GM19023 (cell line): ENCODE measurements around the gene SLC22A12.
"Not testable (repeated sequence)": the region's sequence is repeated elsewhere in the genome, so short reads cannot be mapped to it uniquely, and the experiment has no call there.

ENCODE experiments used
- ATAC-seq: cut with Tn5 transposase; IDR thresholded peaks from one replicate; pipeline ENCODE4 v1.9.1; 2021; ENCODE audit warnings: mild to moderate bottlenecking, moderate library complexity; ENCODE audit not compliant: unreplicated experiment

SLC22A12 gene

DNA sequence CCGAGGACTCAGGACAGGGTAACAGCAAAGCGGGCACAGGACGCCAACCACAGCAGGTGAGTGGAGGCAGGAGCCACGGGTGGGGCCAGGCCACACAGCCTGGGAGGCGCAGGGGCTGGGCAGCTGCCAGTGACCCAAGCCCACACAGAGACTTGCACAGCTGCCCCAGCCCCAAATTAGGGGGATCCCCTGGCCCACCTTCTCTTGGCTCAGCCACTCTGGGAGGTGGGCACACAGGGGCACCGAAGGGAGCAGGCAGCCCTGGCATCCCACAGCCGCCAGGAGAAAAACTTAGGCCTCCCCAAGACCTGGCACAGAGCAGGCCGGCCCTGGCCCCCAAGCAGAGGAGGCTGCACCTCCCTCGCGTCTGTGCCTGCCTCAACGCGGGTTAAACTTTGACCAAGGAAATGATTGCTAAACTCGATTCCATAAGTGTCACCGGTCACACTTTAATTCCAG, at the start of gene SLC22A12:
TSS of gene SLC22A12 (plus strand) at position 458 of the 459 bp plus-strand sequence. CDS start 337 bp downstream, outside the sequence.
- no peak for ATAC-seq

DNA sequence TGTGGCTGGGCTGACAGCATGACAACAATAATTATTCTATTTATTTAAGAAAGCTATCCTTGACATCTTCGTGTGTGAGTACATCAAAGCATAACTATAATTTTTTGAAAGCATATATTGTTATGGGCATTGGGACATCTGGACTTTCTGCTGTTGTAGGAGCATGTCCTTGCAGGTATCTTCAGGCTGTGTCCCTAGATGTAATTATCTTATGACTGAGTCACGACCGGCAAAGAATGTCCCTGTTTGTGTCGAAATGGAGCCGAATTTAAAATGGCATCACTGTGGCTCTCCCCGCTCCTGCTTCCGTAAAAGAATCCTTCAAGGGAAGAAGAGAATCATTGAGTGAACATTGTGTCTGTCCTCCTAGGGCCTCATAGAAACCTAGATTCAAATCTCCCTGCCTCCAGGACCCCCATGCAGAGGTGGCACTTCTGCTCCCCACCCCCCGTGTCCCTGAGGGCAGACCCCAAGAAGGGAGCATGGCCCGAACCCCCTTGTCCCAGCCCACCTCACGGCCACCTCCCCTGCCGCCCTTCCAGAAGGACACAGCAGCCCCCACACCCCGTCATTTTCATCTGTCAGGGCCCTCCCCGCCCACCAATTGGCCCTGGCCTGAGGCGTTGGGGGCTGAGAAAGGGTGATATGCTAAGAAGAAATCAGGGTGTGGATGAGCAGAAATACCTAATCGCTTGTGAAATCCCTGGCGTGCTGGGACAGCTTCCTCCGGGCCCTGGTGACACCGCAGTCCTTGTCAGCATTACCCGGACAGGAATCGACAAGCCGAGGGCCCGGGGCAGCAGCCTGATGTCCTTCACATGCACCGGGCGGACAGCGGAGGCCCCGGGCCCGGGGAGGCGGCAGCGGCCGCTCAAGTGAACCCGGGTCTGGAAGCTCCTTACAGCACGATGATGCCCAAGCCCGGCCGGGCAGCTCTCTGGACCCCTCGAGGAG, 48.6 kb upstream of the SLC22A12 start:
- ATAC-seq: no peak

DNA sequence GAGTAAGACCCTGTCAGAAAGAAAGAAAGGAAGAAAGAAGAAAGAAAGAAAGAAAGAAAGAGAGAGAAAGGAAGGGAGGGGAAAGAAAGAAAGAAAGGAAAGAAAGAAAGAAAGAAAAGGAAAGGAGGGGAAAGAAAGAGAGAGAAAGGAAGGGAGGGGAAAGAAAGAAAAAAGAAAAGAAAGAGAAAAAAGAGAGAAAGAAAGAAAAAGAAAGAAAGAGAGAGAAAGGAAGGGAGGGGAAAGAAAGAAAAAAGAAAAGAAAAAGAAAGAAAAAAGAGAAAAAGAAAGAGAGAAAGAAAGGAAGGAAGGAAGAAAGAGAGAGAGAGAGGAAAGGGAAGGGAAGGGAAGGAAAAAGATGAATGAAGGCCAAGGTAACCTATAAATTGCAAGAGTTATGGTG, 47.2 kb upstream of the SLC22A12 start:
- ATAC-seq: no peak

DNA sequence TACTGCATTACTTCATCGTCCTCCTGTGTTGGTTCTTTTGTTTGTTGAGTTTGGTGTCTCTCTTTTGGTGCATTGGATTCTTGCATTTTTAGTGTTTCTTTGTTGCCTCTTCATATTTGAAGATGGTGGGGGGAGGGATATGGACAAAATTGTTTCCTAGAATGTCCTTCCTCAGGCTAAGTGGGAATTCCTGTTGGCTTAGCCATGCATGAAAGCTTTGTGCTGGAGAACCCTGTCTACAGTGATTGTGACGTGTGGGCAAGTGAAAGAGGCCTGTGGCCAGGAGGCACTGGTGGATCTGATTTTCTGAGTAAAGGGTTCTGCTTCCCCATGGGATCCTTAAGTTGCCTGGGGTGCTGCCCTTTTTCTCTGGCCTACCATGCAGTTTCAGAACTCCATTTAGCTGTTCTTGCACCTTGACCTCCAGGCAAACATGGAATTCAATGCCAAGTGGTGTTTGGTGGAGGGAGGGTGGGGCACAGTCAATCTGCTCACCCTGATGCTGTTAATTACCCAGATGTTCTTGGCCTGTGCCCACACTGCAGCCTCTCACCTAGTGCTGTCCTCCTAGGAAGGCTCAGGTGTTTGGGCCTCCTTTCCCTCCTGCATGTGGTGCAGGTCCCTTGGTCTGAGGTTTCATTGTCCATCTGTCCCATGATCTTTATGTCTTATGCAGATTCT, 46.3 kb upstream of the SLC22A12 start:
- ATAC-seq: no peak

DNA sequence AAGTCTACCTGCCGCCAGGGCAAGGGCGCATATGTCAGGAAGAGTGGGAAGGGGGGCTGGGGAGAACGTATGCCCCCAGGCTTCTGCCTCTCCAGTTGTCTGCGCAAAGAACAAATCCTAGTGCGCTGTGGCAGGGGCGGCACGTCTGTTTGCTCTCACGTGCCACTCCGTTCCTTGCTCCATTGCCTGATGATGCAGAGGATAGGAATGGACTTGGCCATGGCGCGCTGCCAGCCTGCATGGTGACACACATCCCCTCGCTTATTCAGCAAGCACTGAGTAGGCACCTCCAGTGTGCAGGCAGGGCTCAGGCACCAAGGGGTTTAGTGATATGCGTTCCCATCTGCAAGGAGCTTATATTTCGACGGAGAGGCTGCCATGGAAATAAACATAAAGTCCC, 45.4 kb upstream of the SLC22A12 start:
- ATAC-seq: no peak

DNA sequence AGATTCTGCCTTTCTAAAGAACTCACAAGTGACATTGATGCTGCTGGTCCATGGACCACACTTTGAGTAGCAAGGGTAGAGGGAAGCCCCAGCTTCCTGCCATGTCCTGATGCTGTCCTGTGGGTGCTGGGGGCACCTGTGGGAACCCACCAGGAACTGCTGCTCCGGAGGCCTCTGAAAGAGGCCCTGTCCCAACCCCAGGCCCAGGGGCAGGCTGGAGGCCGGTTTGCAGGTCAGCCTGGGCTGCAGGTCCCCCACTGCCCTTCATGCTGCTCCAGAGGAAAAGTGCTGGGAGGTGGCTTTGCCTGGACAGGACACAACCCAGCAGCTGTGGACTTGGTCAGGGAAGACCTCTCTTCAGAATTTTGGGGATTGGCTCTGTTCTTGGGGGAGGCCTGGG, 44.8 kb upstream of the SLC22A12 start:
- ATAC-seq: no peak

DNA sequence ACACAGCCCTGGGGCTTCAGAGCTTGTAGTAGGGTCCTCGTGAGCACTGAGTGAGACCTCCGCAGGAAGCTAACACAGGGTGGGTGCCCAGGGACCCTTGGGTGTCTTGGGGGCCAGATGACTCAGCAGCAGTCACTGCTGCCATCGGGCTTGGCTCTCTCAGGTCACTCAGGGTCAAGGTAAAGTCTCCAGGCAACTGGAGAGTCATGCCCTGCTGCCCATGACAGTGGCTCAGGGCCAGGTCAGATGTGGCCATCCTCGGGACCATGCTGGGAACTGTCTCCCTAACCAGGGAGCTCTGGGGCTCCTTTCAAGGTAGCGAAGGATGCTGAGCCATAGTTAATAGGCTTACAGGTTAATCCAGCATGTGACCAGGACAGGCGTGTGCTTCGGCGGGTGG, 44.4 kb upstream of the SLC22A12 start:
- no peak for ATAC-seq

DNA sequence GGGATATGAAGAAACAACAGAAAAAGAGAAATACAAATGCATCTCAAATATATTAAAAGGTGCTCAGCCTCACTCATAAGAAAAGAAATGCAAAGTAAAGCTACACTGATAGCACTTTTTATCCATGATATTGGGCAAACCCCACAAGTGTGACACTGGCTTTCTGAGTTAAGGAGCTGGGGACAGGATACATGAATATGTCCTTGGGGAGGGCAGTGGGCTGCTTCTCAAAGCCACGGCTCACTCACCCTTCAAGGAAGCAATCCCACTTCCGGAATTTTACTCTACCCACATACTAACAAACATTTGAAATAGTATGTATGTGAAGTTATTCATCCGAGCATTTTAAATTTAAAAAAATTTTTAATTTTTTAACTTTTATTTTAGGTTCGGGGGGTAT, 41.1 kb upstream of the SLC22A12 start:
- no peak for ATAC-seq

DNA sequence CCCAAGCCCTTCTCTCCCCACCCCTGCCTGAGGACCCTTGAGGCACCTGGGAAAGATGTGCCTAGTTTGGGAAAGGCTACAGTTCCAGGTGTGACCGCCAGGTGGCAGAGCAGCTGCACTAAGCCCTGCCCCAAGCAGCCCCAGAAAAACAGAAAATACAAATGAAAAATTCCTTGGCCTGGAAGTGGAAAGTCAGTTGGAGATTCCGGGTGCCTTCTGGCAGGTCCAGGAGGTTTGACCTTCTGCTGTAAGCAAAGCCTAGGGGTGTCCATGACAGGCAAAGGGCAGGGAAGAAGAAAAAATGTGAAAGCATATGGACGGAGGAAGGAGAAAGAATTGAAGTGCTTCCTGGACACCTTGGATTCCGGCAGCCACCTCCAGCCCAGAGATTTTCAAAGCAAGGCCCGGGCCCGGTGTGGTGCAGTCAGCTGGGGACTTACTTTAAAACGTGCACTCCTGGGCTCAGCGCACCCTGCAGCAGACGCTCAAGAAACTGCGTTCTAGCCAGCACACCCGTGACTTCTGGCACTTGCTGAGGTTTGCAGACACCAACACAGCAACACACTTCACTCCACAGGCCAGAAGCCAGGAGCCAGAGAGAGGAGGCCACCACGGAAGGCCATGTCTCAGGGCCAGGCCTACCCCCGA, 37.3 kb upstream of the SLC22A12 start:
- ATAC-seq: no peak

DNA sequence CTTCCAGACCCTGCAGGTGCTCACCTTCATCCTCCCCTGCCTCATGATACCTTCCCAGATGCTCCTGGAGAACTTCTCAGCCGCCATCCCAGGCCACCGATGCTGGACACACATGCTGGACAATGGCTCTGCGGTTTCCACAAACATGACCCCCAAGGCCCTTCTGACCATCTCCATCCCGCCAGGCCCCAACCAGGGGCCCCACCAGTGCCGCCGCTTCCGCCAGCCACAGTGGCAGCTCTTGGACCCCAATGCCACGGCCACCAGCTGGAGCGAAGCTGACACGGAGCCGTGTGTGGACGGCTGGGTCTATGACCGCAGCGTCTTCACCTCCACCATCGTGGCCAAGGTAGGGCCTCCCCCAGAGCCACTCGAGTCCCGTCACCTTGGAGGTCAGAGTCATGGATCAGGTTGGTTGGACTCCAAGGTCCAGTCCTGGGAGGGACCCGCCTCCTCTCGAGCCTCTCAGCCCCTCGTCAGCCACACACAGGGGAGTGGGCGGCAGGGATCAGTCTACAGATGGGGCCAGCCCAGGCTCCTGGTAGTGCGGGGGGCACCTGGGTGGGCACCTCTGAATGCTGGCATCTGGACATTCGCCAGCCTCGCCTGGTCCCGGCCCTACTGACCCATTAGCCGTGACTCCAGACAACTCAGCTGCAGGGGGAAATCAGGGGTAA, 34.8 kb upstream of the SLC22A12 start:
- ATAC-seq: no peak

DNA sequence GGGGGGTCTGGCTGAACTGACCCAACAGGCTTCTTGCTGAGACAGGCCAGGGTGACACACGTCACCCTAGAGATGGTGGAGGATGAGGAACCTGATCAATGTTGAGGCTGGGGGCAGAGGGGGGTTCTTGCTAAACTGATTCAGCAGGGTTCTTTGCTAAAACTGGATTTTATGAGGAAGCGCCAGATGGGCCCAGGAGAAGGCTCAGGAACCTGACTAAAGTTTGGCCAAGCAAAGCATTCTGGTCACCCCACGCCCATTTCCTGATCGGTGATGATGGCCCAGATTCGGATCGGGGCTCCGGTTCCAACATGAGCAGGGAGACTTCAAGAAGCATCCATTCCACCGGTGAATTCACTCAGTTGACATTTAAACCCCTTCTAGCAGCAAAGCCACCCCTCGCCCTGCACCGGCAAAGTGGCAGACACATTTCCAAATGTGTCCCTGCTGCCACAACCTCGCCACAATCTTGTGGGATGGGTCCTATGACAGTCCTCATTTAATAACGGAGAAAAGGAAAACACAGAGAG, 34.2 kb upstream of the SLC22A12 start:
- no peak for ATAC-seq

DNA sequence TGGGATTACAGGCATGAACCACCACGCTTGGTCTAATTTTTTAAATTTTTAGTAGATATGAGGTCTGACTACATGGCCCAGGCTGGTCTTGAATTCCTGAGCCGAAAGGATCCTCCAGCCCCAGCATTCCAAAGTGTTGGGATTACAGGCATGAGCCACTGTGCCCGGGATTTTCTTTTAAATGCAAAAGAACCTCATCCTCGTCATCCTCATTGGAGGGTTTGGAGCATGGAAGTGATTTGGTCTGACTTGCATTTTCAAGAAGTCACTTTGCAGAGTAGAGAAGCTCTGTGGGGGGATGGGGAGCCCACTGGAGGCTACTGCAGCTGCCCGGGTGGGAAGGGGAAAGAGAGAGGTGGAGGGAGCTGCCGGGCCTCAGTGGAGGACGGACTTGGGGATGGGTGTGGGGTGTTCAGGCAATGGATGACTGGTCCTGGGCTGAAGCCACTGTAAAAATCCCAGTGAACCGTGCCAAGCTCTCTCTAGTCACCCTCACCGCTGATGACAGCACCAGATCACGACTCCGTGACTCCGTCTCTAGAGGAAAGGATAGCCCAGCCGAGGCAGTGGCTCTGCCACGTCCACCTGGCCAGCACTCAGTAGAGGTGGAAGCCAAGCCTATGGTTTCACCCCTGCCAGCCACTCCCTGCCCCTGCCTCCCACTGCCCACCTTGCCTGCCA, 32.8 kb upstream of the SLC22A12 start:
- ATAC-seq: no peak

DNA sequence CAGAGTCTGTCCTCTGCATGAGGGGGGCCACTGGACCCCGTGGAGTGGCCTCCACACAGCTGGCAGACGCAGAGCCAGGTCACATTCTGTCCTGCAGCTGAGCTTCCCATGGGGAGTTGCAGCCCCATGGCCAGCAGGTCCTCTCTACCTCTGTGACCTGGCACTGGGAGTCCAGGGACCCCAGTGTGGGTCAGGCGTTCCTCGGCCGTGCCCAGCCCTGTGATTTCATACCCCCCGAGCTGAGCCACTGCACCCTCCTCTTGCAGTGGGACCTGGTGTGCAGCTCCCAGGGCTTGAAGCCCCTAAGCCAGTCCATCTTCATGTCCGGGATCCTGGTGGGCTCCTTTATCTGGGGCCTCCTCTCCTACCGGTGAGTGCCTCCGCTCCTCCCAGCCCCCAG, 32.2 kb upstream of the SLC22A12 start:
- ATAC-seq: no peak

DNA sequence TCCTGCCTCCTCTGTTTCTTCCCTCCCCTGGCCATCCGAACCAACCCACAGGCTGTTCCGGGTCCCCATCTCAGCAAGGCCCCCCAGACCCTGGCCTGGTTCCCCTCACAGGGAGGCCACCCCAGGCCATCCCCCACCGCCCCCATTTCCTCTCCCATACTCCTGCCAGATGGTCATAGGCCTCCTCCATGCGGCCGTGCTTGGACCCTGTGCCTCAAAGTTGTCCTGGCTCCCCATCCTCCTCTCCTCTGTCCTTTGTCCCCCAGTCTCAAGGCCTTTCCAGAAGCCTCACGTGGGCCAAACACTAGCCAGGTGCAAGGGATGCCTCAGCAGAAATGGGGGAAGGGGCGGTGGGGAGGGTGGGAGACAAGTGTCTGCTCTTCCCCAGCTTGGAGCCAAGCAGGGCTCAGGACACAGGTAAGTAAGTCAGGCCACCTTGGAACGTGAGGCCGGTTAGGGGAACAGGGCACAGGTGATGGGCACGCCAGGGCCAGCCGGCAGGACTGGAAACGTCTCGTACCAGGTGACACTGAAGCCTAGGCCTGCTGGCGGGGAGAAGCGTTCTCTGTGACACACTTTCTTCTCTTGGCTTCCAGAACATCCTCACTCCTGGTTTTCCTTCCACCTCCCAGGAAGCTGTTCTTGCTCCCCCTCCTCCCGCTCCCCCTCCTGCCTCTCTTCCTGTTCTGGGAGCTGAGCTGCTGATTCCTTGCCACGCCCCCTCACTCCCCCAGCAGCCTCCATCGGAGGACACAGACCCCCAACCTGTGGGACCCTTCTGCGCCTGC, 31.5 kb upstream of the SLC22A12 start:
- no peak for ATAC-seq

DNA sequence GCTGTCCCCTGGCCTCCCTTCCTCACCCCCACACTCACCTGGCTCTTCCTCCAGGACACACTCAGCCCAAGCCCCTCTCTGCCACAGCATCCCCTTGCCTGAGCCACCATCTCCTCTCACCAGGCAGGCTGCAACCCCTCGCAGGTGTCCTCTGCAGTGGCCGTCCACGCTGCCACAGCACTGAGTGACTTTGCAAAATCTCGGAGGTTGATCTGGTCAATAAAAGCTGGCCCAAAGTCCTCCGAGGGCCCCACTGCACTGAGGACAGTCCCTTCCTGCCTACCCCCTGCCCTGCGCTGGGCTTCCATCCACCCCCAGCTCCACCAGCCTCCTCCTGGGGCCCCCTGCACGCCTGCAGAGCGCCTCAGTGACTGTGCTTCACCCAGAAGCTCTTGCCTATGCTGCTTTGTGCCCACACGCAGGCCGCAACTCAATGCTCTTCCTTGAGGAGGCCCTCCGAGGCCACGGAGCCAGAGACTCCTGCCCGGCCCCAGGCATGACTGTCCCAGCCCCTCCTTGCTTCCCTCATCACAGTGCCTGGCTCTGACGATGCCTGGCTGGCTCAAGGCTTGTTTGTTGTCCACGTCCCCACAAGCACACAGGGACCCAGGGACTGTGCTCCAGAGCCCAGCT, 30.8 kb upstream of the SLC22A12 start:
- ATAC-seq: no peak

DNA sequence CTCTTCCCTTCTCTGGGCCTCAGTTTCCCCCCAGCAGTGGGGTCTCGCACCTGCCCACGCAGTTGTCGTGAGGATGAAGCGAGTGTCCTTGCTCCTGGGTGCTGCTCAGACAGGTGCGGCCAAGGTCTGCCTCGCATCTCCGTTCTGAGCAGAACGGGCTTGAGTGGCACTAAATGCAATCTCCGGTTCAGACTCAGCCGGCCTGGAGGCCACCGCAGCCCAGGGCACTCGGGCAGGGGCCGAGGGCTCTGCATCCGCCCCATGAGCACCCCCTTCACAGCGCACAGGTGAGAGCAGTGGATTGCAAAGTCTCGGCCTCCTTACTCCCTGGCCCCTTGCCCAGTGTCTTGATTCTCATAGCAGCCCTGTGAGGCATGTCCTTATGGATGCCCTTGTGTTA, 30.1 kb upstream of the SLC22A12 start:
- no peak for ATAC-seq

DNA sequence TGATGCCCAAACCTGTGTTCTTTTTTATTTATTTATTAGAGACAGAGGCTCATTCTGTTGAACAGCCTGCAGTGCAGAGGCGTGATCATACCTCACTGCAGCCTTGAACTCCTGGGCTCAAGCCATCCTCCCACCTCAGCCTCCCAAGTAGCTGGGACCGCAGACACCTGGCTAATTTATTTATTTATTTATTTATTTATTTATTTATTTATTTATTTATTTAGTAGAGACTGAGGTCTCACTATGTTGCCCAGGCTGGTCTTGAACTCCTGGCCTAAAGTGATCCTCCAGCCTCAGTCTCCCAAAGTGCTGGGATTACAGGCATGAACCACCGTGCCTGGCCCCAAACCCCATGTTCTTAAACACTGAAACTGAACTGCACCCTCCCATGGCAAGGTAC, 29.6 kb upstream of the SLC22A12 start:
- not testable (repeated sequence) for ATAC-seq

DNA sequence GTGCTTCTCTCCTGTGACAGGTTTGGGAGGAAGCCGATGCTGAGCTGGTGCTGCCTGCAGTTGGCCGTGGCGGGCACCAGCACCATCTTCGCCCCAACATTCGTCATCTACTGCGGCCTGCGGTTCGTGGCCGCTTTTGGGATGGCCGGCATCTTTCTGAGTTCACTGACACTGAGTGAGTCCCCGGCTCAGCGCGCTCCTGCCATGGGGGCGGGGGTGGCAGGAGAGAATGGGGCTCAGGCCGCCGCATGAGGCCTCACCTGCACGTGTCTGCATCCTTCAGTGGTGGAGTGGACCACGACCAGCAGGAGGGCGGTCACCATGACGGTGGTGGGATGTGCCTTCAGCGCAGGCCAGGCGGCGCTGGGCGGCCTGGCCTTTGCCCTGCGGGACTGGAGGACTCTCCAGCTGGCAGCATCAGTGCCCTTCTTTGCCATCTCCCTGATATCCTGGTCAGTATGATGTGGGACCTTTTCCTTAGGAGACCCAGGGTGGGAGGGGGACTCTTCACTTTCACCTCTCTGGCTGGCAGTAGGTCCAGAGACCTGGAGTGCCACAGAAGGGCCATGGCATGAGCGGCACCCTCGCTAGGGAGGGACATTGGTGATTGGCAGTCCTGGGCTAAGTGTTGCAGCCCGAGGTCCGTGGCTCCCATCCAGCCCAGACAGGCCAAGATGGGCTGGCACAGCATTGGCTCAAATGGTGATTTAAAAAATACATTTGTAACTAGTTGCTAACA, 28.9 kb upstream of the SLC22A12 start:
- no peak for ATAC-seq
